ENCODE results near the gene GPC1. TPM values are rescaled to one million over a fixed set of nuclear protein-coding genes. Genes with fewer than 3 reads are reported as not detected.

Gene GPC1
- total RNA-seq, 2 donors from 2014 or later, result 80.7 to 447 TPM

DNA sequence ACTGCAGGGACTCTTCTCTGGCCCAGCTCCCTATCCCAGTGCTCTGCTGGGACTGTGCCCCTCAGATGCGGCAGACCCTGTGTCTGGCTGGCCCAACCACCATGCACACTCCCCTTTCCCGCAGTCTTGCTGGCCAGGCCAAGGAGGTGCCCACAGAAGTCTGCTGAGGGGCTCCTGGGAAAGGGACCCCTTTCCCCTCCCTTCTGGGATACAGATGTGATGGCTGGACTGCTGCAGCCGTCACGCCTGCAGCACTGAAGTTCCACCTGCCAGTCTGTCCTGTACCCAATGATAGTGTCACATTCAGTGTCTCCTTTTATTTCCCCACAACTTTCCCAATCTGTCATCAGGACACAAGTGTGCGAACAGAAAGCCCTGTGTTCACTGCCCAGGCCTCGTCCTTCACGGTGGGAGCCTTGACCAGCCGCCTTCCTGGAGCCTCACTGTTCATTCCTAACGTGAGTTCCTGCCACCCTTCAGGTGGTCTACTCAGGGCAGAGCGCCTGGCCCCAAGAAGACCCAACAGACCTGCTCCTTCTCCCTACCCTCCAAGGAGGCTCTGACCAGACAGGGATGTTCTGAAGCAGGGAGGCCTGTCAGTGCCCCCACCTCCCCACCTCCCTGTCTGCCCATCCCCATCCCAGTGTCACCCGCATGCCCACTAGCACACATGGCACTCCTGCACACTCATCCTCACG is 75.2 kb downstream of the GPC1 start:
- H3K4me1 ChIP-seq (replicated peaks), result no peaks in the 10 kb centered on the region
- DNase-seq (ENCODE audit: low spot score), result no peak
- H3K9me3 ChIP-seq, result no peaks in the 10 kb centered on the region
- no peak overlapping the region for H3K27ac ChIP-seq
- TF ChIP-seq POLR2A (IDR thresholded peaks at IDR 0.05), result no peak
- TF ChIP-seq, protein P1, sequence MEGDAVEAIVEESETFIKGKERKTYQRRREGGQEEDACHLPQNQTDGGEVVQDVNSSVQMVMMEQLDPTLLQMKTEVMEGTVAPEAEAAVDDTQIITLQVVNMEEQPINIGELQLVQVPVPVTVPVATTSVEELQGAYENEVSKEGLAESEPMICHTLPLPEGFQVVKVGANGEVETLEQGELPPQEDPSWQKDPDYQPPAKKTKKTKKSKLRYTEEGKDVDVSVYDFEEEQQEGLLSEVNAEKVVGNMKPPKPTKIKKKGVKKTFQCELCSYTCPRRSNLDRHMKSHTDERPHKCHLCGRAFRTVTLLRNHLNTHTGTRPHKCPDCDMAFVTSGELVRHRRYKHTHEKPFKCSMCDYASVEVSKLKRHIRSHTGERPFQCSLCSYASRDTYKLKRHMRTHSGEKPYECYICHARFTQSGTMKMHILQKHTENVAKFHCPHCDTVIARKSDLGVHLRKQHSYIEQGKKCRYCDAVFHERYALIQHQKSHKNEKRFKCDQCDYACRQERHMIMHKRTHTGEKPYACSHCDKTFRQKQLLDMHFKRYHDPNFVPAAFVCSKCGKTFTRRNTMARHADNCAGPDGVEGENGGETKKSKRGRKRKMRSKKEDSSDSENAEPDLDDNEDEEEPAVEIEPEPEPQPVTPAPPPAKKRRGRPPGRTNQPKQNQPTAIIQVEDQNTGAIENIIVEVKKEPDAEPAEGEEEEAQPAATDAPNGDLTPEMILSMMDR (IDR thresholded peaks at IDR 0.05), result no peak
- TF ChIP-seq POLR2AphosphoS5 (IDR thresholded peaks at IDR 0.05), result no peak
- intact Hi-C loops (cut with DNase I), result loop anchor here (10.0 kb wide), 1 partner anchor 194 kb away; no protein-coding TSS in a partner anchor
- WGBS, result 90% methylated on average over 12 of the region's 12 CpGs
- H3K36me3 ChIP-seq, result no peaks in the 10 kb centered on the region
- H3K4me3 ChIP-seq, result no peak overlapping the region
- no peaks in the 10 kb centered on the region for H3K27me3 ChIP-seq (replicated peaks; ENCODE audit: insufficient read depth)

DNA sequence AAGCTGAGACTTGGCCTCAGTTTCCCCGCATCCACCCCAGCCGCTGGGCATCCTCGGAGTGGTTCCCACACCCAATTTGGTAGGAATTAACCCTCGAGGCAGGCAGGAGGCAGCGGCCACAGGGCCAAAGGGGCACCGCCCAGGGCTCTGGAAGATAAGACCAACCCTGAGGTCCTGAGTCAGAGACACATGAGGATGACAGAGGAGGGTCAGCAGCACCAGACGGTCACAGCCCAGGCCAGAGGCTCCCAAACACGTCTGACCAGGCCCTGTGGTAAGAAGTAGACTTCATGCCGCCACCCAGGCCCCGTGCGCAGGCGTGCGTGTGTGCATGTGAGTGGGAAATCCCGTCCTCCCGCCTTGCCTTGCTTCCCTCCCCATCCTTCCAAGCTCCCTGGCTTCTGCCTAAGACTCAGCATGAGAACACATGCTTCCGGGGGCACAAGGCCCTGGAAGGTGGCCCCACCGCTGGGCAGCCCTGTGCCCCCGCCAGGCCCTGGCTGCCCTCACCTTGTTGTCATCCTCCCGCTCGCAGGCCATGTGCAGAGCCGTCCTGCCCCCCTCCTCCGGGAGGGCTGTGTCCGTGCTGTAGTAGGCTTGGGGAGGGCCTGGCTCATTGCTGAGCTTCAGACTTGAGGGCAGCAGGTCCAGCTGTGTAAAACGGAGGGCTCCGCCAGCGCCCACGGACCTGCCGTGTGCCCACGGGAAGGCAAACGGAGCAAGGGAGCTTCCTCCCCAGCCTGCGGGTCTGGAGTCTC is 76.1 kb downstream of the GPC1 start:
- H3K27me3 ChIP-seq (replicated peaks; ENCODE audit: insufficient read depth), result no peaks in the 10 kb centered on the region
- H3K36me3 ChIP-seq, result no peaks in the 10 kb centered on the region
- H3K27ac ChIP-seq, result no peak overlapping the region
- no peak overlapping the region for H3K4me3 ChIP-seq
- intact Hi-C loops (cut with DNase I), result loop anchor here (10.0 kb wide), 1 partner anchor 193 kb away; no protein-coding TSS in a partner anchor
- H3K4me1 ChIP-seq (replicated peaks), result no peaks in the 10 kb centered on the region
- no peaks in the 10 kb centered on the region for H3K9me3 ChIP-seq
- DNase-seq (ENCODE audit: low spot score), result no peak
- TF ChIP-seq, protein P1 (IDR thresholded peaks at IDR 0.05), result no peak
- TF ChIP-seq POLR2AphosphoS5 (IDR thresholded peaks at IDR 0.05) (no peak), POLR2A (IDR thresholded peaks at IDR 0.05) (no peak)
- 95% methylated on average over 31 of the region's 31 CpGs for WGBS

DNA sequence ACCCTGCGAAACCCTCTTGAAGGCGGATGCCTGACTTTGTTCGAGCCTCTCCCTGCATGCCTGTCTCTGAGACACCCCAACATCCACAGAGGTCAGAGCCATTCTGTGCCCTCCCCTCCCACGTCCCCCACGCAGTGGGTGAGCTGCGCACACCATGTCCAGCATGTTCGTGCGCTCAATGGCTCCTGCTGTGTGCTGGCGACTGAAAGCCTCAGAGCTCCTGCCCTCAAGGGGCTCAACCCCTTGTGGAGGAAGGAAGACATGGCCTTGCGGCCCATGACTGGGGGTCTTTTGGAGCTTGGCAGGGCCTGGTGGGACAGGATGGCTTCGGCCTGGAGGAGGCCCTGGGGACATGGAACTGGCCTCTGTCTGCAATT is 76.6 kb downstream of the GPC1 start:
- no peak overlapping the region for H3K4me3 ChIP-seq
- TF ChIP-seq, protein P1 (IDR thresholded peaks at IDR 0.05), result no peak
- no peak for TF ChIP-seq POLR2A (IDR thresholded peaks at IDR 0.05)
- H3K36me3 ChIP-seq, result no peaks in the 10 kb centered on the region
- H3K27me3 ChIP-seq (replicated peaks; ENCODE audit: insufficient read depth), result no peaks in the 10 kb centered on the region
- 88% methylated on average over 11 of the region's 11 CpGs for WGBS
- H3K9me3 ChIP-seq, result no peaks in the 10 kb centered on the region
- H3K27ac ChIP-seq, result no peak overlapping the region
- intact Hi-C loops (cut with DNase I), result loop anchor here (10.0 kb wide), 1 partner anchor 193 kb away; no protein-coding TSS in a partner anchor
- DNase-seq (ENCODE audit: low spot score), result no peak
- H3K4me1 ChIP-seq (replicated peaks), result no peaks in the 10 kb centered on the region

DNA sequence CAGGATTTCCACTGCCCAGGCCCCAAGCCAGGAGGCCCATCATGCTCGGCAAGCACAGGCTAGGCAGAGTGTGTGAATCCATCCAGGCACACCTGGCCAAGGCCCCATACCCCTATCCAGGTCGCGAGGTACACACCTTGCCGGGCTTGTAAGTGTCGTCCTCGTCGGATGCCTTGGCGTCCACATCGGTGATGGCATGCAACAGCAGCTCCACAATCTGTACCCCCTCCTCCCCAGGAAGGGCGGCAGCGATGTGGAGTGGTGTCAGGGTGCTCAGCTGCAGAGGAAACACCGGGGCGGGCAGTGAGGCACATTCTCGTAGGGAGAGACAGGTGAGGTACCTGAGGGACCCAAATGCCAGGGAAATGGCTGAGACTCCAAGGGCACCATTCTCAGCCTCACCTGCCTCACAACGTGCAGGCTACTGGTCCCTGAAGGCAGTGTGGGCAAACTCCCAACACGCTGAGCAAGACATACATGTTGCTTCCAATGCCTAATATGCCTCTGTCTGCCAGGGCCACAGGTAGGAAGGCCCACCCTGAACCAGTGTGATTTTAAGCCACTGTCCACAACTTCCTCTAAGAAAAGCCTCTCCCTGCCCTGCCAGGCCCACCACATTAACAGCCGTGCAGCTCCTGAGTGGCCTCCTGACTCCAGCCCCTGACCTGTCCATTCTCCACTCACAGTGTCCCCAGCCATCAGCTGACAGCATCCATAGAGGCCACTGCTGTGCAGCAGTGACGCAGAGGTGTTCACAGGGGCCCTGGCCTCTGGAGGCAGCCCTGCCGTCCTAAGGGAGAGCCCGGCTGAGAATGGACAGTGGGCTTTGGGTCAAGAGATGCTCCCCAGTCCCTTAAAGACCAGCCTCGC is 77.4 kb downstream of the GPC1 start:
- TF ChIP-seq POLR2A (IDR thresholded peaks at IDR 0.05), result no peak
- TF ChIP-seq, protein P1 (IDR thresholded peaks at IDR 0.05), result no peak
- no peak for TF ChIP-seq POLR2AphosphoS5 (IDR thresholded peaks at IDR 0.05)
- H3K4me3 ChIP-seq, result no peak overlapping the region
- no peak overlapping the region for H3K27ac ChIP-seq
- no peak for DNase-seq (ENCODE audit: low spot score)
- 93% methylated on average over 21 of the region's 21 CpGs for WGBS
- intact Hi-C loops (cut with DNase I), result loop anchor here (10.0 kb wide), 1 partner anchor 192 kb away; no protein-coding TSS in a partner anchor
- no peaks in the 10 kb centered on the region for H3K27me3 ChIP-seq (replicated peaks; ENCODE audit: insufficient read depth)
- no peaks in the 10 kb centered on the region for H3K9me3 ChIP-seq
- H3K36me3 ChIP-seq, result no peaks in the 10 kb centered on the region
- no peaks in the 10 kb centered on the region for H3K4me1 ChIP-seq (replicated peaks)
